ENCODE results near the gene SLC39A6.

GRCh38 chr18:36143391-36143790, 14.3 kb upstream of the SLC39A6 start:
- TF ChIP-seq POLR2AphosphoS5 (IDR thresholded peaks at IDR 0.05; ENCODE audit: low read depth, low read length) (no peak), CTCF (IDR thresholded peaks at IDR 0.05) (no peak), NRF1 (IDR thresholded peaks at IDR 0.05; ENCODE audit: low read depth, low read length) (no peak), RAD21 (IDR thresholded peaks at IDR 0.05; ENCODE audit: low read length) (no peak), EZH2phosphoT487 (IDR thresholded peaks at IDR 0.05; ENCODE audit: borderline replicate concordance, low read depth) (no peak), CHD2 (IDR thresholded peaks at IDR 0.05; ENCODE audit: low read length, partially characterized antibody) (no peak), RFX5 (IDR thresholded peaks at IDR 0.05; ENCODE audit: low read length) (no peak), EP300 (IDR thresholded peaks at IDR 0.05; ENCODE audit: borderline replicate concordance in 1 of 2, low read depth in 1 of 2, low read length in 1 of 2) (no peak), SMC3 (IDR thresholded peaks at IDR 0.05; ENCODE audit: low read depth, low read length) (no peak), YY1 (IDR thresholded peaks at IDR 0.05; ENCODE audit: low read depth) (no peak)
- TF ChIP-seq, protein P1, sequence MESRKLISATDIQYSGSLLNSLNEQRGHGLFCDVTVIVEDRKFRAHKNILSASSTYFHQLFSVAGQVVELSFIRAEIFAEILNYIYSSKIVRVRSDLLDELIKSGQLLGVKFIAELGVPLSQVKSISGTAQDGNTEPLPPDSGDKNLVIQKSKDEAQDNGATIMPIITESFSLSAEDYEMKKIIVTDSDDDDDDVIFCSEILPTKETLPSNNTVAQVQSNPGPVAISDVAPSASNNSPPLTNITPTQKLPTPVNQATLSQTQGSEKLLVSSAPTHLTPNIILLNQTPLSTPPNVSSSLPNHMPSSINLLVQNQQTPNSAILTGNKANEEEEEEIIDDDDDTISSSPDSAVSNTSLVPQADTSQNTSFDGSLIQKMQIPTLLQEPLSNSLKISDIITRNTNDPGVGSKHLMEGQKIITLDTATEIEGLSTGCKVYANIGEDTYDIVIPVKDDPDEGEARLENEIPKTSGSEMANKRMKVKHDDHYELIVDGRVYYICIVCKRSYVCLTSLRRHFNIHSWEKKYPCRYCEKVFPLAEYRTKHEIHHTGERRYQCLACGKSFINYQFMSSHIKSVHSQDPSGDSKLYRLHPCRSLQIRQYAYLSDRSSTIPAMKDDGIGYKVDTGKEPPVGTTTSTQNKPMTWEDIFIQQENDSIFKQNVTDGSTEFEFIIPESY (IDR thresholded peaks at IDR 0.05; ENCODE audit: borderline replicate concordance, low read depth): no peak
- TF ChIP-seq, protein P2, sequence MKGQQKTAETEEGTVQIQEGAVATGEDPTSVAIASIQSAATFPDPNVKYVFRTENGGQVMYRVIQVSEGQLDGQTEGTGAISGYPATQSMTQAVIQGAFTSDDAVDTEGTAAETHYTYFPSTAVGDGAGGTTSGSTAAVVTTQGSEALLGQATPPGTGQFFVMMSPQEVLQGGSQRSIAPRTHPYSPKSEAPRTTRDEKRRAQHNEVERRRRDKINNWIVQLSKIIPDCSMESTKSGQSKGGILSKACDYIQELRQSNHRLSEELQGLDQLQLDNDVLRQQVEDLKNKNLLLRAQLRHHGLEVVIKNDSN (IDR thresholded peaks at IDR 0.05; ENCODE audit: borderline replicate concordance, low read depth): no peak
- TF ChIP-seq, protein P3, sequence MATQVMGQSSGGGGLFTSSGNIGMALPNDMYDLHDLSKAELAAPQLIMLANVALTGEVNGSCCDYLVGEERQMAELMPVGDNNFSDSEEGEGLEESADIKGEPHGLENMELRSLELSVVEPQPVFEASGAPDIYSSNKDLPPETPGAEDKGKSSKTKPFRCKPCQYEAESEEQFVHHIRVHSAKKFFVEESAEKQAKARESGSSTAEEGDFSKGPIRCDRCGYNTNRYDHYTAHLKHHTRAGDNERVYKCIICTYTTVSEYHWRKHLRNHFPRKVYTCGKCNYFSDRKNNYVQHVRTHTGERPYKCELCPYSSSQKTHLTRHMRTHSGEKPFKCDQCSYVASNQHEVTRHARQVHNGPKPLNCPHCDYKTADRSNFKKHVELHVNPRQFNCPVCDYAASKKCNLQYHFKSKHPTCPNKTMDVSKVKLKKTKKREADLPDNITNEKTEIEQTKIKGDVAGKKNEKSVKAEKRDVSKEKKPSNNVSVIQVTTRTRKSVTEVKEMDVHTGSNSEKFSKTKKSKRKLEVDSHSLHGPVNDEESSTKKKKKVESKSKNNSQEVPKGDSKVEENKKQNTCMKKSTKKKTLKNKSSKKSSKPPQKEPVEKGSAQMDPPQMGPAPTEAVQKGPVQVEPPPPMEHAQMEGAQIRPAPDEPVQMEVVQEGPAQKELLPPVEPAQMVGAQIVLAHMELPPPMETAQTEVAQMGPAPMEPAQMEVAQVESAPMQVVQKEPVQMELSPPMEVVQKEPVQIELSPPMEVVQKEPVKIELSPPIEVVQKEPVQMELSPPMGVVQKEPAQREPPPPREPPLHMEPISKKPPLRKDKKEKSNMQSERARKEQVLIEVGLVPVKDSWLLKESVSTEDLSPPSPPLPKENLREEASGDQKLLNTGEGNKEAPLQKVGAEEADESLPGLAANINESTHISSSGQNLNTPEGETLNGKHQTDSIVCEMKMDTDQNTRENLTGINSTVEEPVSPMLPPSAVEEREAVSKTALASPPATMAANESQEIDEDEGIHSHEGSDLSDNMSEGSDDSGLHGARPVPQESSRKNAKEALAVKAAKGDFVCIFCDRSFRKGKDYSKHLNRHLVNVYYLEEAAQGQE (IDR thresholded peaks at IDR 0.05; ENCODE audit: low read depth, low read length): no peak

Measured in SK-N-SH (cell line).